Esophagus muscularis mucosa (tissue), 4 donors: Measurements from ENCODE around the gene DPH7. TPM values are rescaled to one million over a fixed set of nuclear protein-coding genes. Genes with fewer than 3 reads are reported as not detected.
A peak's percentile ranks its signal among the peaks of the same experiment; 100 is the strongest.
"Not testable (repeated sequence)": the region's sequence is repeated elsewhere in the genome, so short reads cannot be mapped to it uniquely, and the experiment has no call there.

Source experiments
- DNase-seq: peaks from one replicate; pipeline ENCODE4 v3.0.0-alpha.2; 2017; ENCODE audit errors: extremely low spot score
- H3K27ac ChIP-seq, 4 donors: fragments of 200-600 bp; sonication (generic); replicated peaks in 1 of 4; 1 replicate in 3 of 4; 2 replicates in 1 of 4; pipeline ENCODE4 v1.5.1; 2016 to 2019; ENCODE audit warnings: mild to moderate bottlenecking in 1 of 4
- H3K27me3 ChIP-seq, 4 donors: fragments of 200-600 bp; sonication (generic); one replicate each; pipeline versions ENCODE4 v1.5.1 to v1.6.0; 2016 to 2019
- H3K36me3 ChIP-seq, 4 donors: fragments of 200-600 bp; sonication (generic); one replicate each; pipeline ENCODE4 v1.5.1; 2016 to 2019
- H3K4me1 ChIP-seq, 4 donors: fragments of 200-600 bp; sonication (generic); one replicate each; pipeline ENCODE4 v1.5.1; 2016 to 2019
- H3K4me3 ChIP-seq, 4 donors: fragments of 200-600 bp; sonication (generic); 1 replicate in 2 of 4; 2 replicates in 2 of 4; pipeline ENCODE4 v1.5.1; 2016 to 2019; ENCODE audit warnings: mild to moderate bottlenecking in 4 of 4, moderate library complexity in 1 of 4
- H3K9me3 ChIP-seq, 4 donors: fragments of 200-600 bp; sonication (generic); 1 replicate in 3 of 4; 2 replicates in 1 of 4; pipeline ENCODE4 v1.5.1; 2016 to 2019
- CTCF ChIP-seq, 3 experiments: fragments of 200-600 bp in 2 of 3; fragments of 450-650 bp in 1 of 3; sonication (generic) in 2 of 3; IDR thresholded peaks; one replicate each; pipeline ENCODE4 v1.5.1; 2017 to 2019; ENCODE audit warnings: antibody characterized with exemption in 3 of 3, mild to moderate bottlenecking in 2 of 3, moderate library complexity in 1 of 3
- EP300 ChIP-seq: sonication (generic); formaldehyde crosslinking; IDR thresholded peaks from one replicate; pipeline ENCODE4 v1.6.1; 2017; ENCODE audit warnings: antibody characterized with exemption
- POLR2A ChIP-seq: fragments of 450-650 bp; IDR thresholded peaks from one replicate; pipeline ENCODE4 v1.6.1; 2017; ENCODE audit warnings: antibody characterized with exemption, moderate library complexity, mild to moderate bottlenecking, low read depth
- POLR2AphosphoS5 ChIP-seq, 2 donors: sonication (generic); formaldehyde crosslinking; IDR thresholded peaks; one replicate each; pipeline ENCODE4 v1.6.1; 2017; ENCODE audit warnings: antibody characterized with exemption in 2 of 2
- WGBS: methylation state at CpG from one replicate; pipeline ENCODE4 v1.1.5; 2018; 5-methylcytosine and 5-hydroxymethylcytosine counted together
- intact Hi-C: fragments of 100-400 bp; cut with DNase I; formaldehyde crosslinking; loops from one replicate; pipeline ENCODE4 v1.15.1; 2023
- total RNA-seq, 4 donors: library from RNA; depleted of rRNA; stranded (reverse); fragments of >200 nt; gene quantifications; one replicate each; pipeline versions ENCODE4 v1.1.0 to v1.2.1, GENCODE V29; 2016

The DPH7 gene
- total RNA-seq = 10 to 100 TPM; 19.9 to 27.8 (median 24.8) TPM

GRCh38 chr9:137578518-137579258 lies at the start of gene DPH7:
TSS of gene DPH7 (minus strand) at chr9:137578925. CDS start at chr9:137578777, 148 bp downstream.
- Histone ChIP-seq H3K4me3 (peak within 1 kb of the TSS; percentile 84 to 98 (median 91)), H3K27me3 (no peaks in the 10 kb centered on the region), H3K27ac (peak within 1 kb of the TSS; percentile 83 to 90 (median 86)), H3K9me3 (no peaks in the 10 kb centered on the region), H3K4me1 (peaks cover 39 to 61% (median 51%) of the 10 kb centered on the region in 4 donors), H3K36me3 (peaks cover 18 to 61% (median 51%) of the 10 kb centered on the region in 4 donors)
- peak; percentile 97 for DNase-seq
- 2% methylated on average over 9 of the region's 82 CpGs for WGBS
- TF ChIP-seq EP300 (no peak), POLR2A (peak; percentile 33), POLR2AphosphoS5 (IDR thresholded peaks at IDR 0.05) (peak; percentile 81 to 86), CTCF (IDR thresholded peaks at IDR 0.05) (peak; percentile 94 to 97 (median 95))
- intact Hi-C loops = no loop called here

GRCh38 chr9:137627406-137627805 lies 48.7 kb upstream of the DPH7 start:
- H3K9me3 ChIP-seq, H3K27me3 ChIP-seq, H3K36me3 ChIP-seq, intact Hi-C loops, H3K4me3 ChIP-seq, DNase-seq, H3K27ac ChIP-seq: not testable (repeated sequence)
- 95% methylated on average over 13 of the region's 14 CpGs for WGBS
- H3K4me1 ChIP-seq = peaks cover 34 to 74% (median 69%) of the 10 kb centered on the region in 4 donors

DNA sequence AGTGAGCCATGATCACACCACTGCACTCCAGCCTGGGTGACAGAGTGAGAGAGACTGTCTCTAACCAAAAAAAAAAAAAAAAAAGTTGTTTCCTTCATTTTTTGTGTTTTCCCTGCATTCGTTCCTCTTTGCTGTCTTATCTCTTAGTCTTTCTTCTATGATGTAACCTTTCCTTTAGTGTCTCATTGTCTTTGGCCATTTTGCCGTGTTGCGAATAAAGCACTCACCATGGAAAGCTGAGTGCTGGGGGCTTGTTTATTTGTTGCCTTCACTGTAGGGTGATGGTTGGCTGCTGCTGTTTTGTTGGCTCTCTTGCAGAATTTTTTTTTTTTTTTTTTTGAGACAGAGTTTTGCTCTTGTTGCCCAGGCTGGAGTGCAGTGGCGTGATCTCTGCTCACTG lies 47.7 kb upstream of the DPH7 start:
- intact Hi-C loops = no loop called here
- H3K4me1 ChIP-seq = peaks cover 30 to 74% (median 69%) of the 10 kb centered on the region in 4 donors
- no peak for DNase-seq
- no peak for TF ChIP-seq CTCF (IDR thresholded peaks at IDR 0.05)
- no peak for TF ChIP-seq POLR2AphosphoS5 (IDR thresholded peaks at IDR 0.05)
- TF ChIP-seq EP300 = no peak
- TF ChIP-seq POLR2A = no peak
- no peaks in the 10 kb centered on the region for H3K9me3 ChIP-seq
- no peak overlapping the region for H3K27ac ChIP-seq
- H3K27me3 ChIP-seq = no peaks in the 10 kb centered on the region
- H3K4me3 ChIP-seq = no peak overlapping the region
- 85% methylated on average over 4 of the region's 4 CpGs for WGBS
- peaks cover 0 to 6% (median 2%) of the 10 kb centered on the region in 4 donors for H3K36me3 ChIP-seq

DNA sequence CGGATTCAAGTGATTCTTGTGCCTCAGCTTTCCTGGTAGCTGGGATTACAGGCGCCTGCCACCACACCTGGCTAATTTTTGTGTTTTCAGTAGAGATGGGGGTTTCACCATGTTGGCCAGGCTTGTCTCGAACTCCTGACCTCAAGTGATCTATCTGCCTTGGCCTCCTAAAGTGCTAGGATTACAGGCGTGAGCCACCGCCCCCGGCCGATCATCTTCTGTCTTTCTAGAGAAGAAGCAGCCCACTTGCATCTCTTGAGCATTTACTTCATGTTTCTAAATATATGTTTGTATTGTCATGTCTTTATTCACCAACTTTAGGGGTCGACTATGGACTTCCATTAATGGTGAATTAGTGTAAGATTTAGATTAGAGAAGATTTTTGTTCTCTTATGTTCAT lies 43.5 kb upstream of the DPH7 start:
- peaks cover 35 to 63% (median 59%) of the 10 kb centered on the region in 4 donors for H3K4me1 ChIP-seq
- DNase-seq, H3K9me3 ChIP-seq, intact Hi-C loops, H3K27ac ChIP-seq, H3K36me3 ChIP-seq, H3K4me3 ChIP-seq, H3K27me3 ChIP-seq: not testable (repeated sequence)
- WGBS = 86% methylated on average over 8 of the region's 8 CpGs

DNA sequence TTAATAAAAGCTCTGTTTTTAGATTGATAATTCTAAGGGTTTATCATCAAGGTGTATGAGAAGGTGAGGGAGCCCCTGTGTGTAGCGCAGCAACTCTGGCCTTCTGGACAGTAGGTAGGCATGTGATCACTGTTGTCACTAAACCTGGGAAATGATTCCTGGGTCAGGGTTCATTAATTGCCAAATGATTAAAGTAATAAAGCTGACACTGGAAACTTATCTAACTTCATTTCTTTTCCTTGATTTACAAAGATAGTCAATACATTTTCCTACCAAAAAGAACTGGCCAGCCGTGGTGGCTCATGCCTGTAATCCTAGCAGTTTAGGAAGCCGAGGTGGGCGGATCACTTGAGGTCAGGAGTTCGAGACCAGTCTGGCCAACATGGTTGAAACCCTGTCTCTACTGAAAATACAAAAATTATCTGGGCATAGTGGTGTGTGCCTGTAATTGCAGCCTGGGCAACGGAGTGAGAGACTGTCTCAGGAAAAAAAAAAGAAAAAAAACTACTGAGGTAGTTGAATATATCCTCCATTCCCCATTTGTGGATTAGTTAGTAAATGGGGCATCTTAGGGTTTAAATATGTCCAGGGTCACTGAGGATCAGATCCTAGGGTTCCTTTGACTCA lies 42.5 kb upstream of the DPH7 start:
- H3K27me3 ChIP-seq = no peaks in the 10 kb centered on the region
- no peaks in the 10 kb centered on the region for H3K9me3 ChIP-seq
- no peak for DNase-seq
- H3K4me3 ChIP-seq = no peak overlapping the region
- peaks cover 38 to 72% (median 62%) of the 10 kb centered on the region in 4 donors for H3K4me1 ChIP-seq
- H3K27ac ChIP-seq = no peak overlapping the region
- TF ChIP-seq POLR2A (no peak), CTCF (IDR thresholded peaks at IDR 0.05) (peak in 1 of 3 experiments; percentile 45), EP300 (no peak)
- 51% methylated on average over 6 of the region's 6 CpGs for WGBS
- intact Hi-C loops = no loop called here
- H3K36me3 ChIP-seq = peaks cover 0 to 13% (median 9%) of the 10 kb centered on the region in 4 donors
